CD14-positive monocyte (primary cell): ENCODE measurements around the gene C11orf98. TPM values are rescaled to one million over a fixed set of nuclear protein-coding genes. Genes with fewer than 3 reads are reported as not detected.
"Not testable (repeated sequence)": the region's sequence is repeated elsewhere in the genome, so short reads cannot be mapped to it uniquely, and the experiment has no call there.

Experiments used
- DNase-seq, 3 donors: peaks; one replicate each; pipeline ENCODE4 v3.0.0-alpha.2; 2011 to 2022
- H2AFZ ChIP-seq: 2 replicates; pipeline ENCODE4 v1.6.0; 2012; ENCODE audit warnings: mild to moderate bottlenecking, low read depth, low read length, inconsistent platforms; ENCODE audit not compliant: insufficient read depth, poor library complexity, severe bottlenecking
- H3K27ac ChIP-seq, 2 donors: 1 replicate in 1 of 2; 2 replicates in 1 of 2; pipeline ENCODE4 v1.5.1; 2012 to 2013; ENCODE audit warnings: low read length in 2 of 2, control low read depth in 1 of 2, inconsistent platforms in 1 of 2, low read depth in 1 of 2, mild to moderate bottlenecking in 1 of 2
- H3K27me3 ChIP-seq, 2 donors: one replicate each; pipeline versions ENCODE4 v1.6.0 to v1.6.1; 2011 to 2013; ENCODE audit warnings: low read length in 2 of 2; ENCODE audit not compliant: control insufficient read depth in 2 of 2, insufficient read depth in 2 of 2
- H3K36me3 ChIP-seq, 2 donors: replicated peaks in 1 of 2; 1 replicate in 1 of 2; 2 replicates in 1 of 2; pipeline versions ENCODE4 v1.5.1 to v1.6.1; 2012 to 2013; ENCODE audit warnings: low read length in 2 of 2, control low read depth in 1 of 2, inconsistent platforms in 1 of 2, mild to moderate bottlenecking in 1 of 2; ENCODE audit not compliant: insufficient read depth in 2 of 2, control insufficient read depth in 1 of 2
- H3K4me1 ChIP-seq, 2 donors: 1 replicate in 1 of 2; 2 replicates in 1 of 2; pipeline versions ENCODE4 v1.5.1 to v1.6.1; 2012 to 2013; ENCODE audit warnings: low read length in 2 of 2, control low read depth in 1 of 2, inconsistent platforms in 1 of 2, mild to moderate bottlenecking in 1 of 2, moderate library complexity in 1 of 2; ENCODE audit not compliant: insufficient read depth in 2 of 2, control insufficient read depth in 1 of 2
- H3K4me2 ChIP-seq: replicated peaks from 2 replicates; pipeline ENCODE3; 2012; ENCODE audit warnings: low read length, moderate library complexity, mild to moderate bottlenecking; ENCODE audit not compliant: poor library complexity, severe bottlenecking; ENCODE audit errors: extremely low read depth
- H3K4me3 ChIP-seq, 3 experiments: fragments of 200-600 bp in 1 of 3; sonication (generic) in 1 of 3; replicated peaks in 1 of 3; 1 replicate in 2 of 3; 2 replicates in 1 of 3; pipeline ENCODE4 v1.5.1; 2011 to 2013; ENCODE audit warnings: low read length in 3 of 3, mild to moderate bottlenecking in 3 of 3, control low read depth in 2 of 3, low read depth in 2 of 3, inconsistent platforms in 1 of 3, moderate library complexity in 1 of 3
- H3K79me2 ChIP-seq: 2 replicates; pipeline ENCODE4 v1.6.0; 2012; ENCODE audit warnings: mild to moderate bottlenecking, control low read depth, inconsistent platforms, low read length, moderate library complexity; ENCODE audit not compliant: insufficient read depth
- H3K9ac ChIP-seq: 2 replicates; pipeline ENCODE4 v1.6.0; 2017; ENCODE audit warnings: low read length, mild to moderate bottlenecking; ENCODE audit not compliant: insufficient read depth, poor library complexity, severe bottlenecking
- H3K9me3 ChIP-seq, 2 donors: replicated peaks in 1 of 2; 1 replicate in 1 of 2; 2 replicates in 1 of 2; pipeline versions ENCODE4 v1.5.1 to v1.6.1; 2012 to 2013; ENCODE audit warnings: low read length in 2 of 2, control low read depth in 1 of 2; ENCODE audit not compliant: control insufficient read depth in 1 of 2, insufficient read depth in 1 of 2
- H4K20me1 ChIP-seq: 2 replicates; pipeline ENCODE4 v1.6.0; 2012; ENCODE audit warnings: mild to moderate bottlenecking, low read length, control low read depth, moderate library complexity; ENCODE audit not compliant: insufficient read depth
- H3K27ac Mint-ChIP-seq, 7 donors: one replicate each; pipeline ENCODE4 v1.8.0; 2020; ENCODE audit warnings: mild to moderate bottlenecking in 7 of 7, mixed read lengths in 7 of 7, moderate library complexity in 6 of 7, inconsistent platforms in 2 of 7
- H3K27me3 Mint-ChIP-seq, 3 donors: one replicate each; pipeline ENCODE4 v1.8.0; 2021 to 2022; ENCODE audit warnings: low read depth in 3 of 3, mild to moderate bottlenecking in 3 of 3, mixed read lengths in 3 of 3, moderate library complexity in 3 of 3, inconsistent platforms in 1 of 3
- H3K36me3 Mint-ChIP-seq, 2 donors: one replicate each; pipeline ENCODE4 v1.8.0; 2020; ENCODE audit warnings: mixed read lengths in 2 of 2, inconsistent platforms in 1 of 2, mild to moderate bottlenecking in 1 of 2
- H3K4me1 Mint-ChIP-seq: one replicate; pipeline ENCODE4 v1.8.0; 2020; ENCODE audit warnings: mild to moderate bottlenecking, mixed read lengths
- H3K4me3 Mint-ChIP-seq, 2 donors: one replicate each; pipeline ENCODE4 v1.8.0; 2020; ENCODE audit warnings: mild to moderate bottlenecking in 2 of 2, mixed read lengths in 2 of 2, moderate library complexity in 1 of 2
- H3K9me3 Mint-ChIP-seq, 7 donors: one replicate each; pipeline ENCODE4 v1.8.0; 2020 to 2022; ENCODE audit warnings: mixed read lengths in 7 of 7, mild to moderate bottlenecking in 6 of 7, moderate library complexity in 6 of 7, inconsistent platforms in 2 of 7
- CTCF ChIP-seq: fragments of 200-600 bp; IDR thresholded peaks from one replicate; pipeline ENCODE4 v1.8.0; 2022; ENCODE audit warnings: antibody characterized with exemption, mild to moderate bottlenecking
- WGBS: methylation state at CpG from one replicate; pipeline ENCODE4 v1.1.5; 2013; ENCODE audit warnings: missing lambda C conversion rate; ENCODE audit not compliant: insufficient coverage; 5-methylcytosine and 5-hydroxymethylcytosine counted together
- intact Hi-C, 2 donors: fragments of 100-400 bp; cut with micrococcal nuclease; formaldehyde crosslinking; loops; one replicate each; pipeline versions ENCODE4 v1.15.0 to v1.15.1; 2023
- polyA plus RNA-seq, 3 donors: library from polyadenylated mRNA; depleted of rRNA in 1 of 3; unstranded in 2 of 3; stranded (reverse) in 1 of 3; fragments of 300-500 nt in 2 of 3; fragments of >200 nt in 1 of 3; fragmentation: Illumina TruSeq in 2 of 3; gene quantifications; 1 replicate in 2 of 3; 2 replicates in 1 of 3; pipeline ENCODE4 v1.2.3, GENCODE V29; 2012 to 2021

C11orf98 gene
- polyA plus RNA-seq, 3 donors: 25.9 to 78.2 (median 74.6) TPM

GRCh38 chr11:62677156-62677555, 12.1 kb upstream of the C11orf98 start:
- peak overlapping the region in 1 of 2 donors; percentile 97 for H3K27ac ChIP-seq
- H3K27ac Mint-ChIP-seq: peak overlapping the region; percentile 11 to 89 (median 50)
- no peak overlapping the region for H3K4me3 ChIP-seq
- intact Hi-C loops: no loop called here
- 100% methylated on average over 3 of the region's 6 CpGs for WGBS
- H4K20me1 ChIP-seq: peaks cover 28% of the 10 kb centered on the region
- H3K27me3 Mint-ChIP-seq: peaks cover 0 to 2% (median 1%) of the 10 kb centered on the region in 3 donors
- peaks cover 28 to 46% of the 10 kb centered on the region in 2 donors for H3K4me1 ChIP-seq
- no peaks in the 10 kb centered on the region for H3K9me3 ChIP-seq
- TF ChIP-seq CTCF: no peak
- no peak overlapping the region for H3K9ac ChIP-seq
- no peak for DNase-seq
- peak overlapping the region; percentile 92 for H3K4me2 ChIP-seq
- peaks cover 31 to 47% of the 10 kb centered on the region in 2 donors for H3K36me3 Mint-ChIP-seq
- no peaks in the 10 kb centered on the region for H3K9me3 Mint-ChIP-seq
- no peak overlapping the region for H2AFZ ChIP-seq
- no peak overlapping the region for H3K4me3 Mint-ChIP-seq
- H3K79me2 ChIP-seq: peaks cover 65% of the 10 kb centered on the region
- H3K4me1 Mint-ChIP-seq: peaks cover 50% of the 10 kb centered on the region
- H3K36me3 ChIP-seq: peaks cover 26 to 46% of the 10 kb centered on the region in 2 donors
- H3K27me3 ChIP-seq: no peaks in the 10 kb centered on the region

- Mint-ChIP-seq H3K9me3 (no peaks in the 10 kb centered on the region), H3K4me1 (peaks cover 51% of the 10 kb centered on the region), H3K4me3 (no peak overlapping the region), H3K27me3 (peaks cover 0 to 2% (median 1%) of the 10 kb centered on the region in 3 donors), H3K36me3 (peaks cover 31 to 47% of the 10 kb centered on the region in 2 donors), H3K27ac (peak overlapping the region in 6 of 7 donors; percentile 1 to 83 (median 39))
- Histone ChIP-seq H3K27me3 (no peaks in the 10 kb centered on the region), H3K9ac (no peak overlapping the region), H3K9me3 (no peaks in the 10 kb centered on the region), H2AFZ (no peak overlapping the region), H3K4me3 (no peak overlapping the region), H3K79me2 (peaks cover 65% of the 10 kb centered on the region), H4K20me1 (peaks cover 28% of the 10 kb centered on the region), H3K36me3 (peaks cover 26 to 46% of the 10 kb centered on the region in 2 donors), H3K4me2 (no peak overlapping the region), H3K27ac (peak overlapping the region in 1 of 2 donors; percentile 97), H3K4me1 (peaks cover 29 to 47% of the 10 kb centered on the region in 2 donors)
- DNase-seq: no peak
- no peak for TF ChIP-seq CTCF
- 85% methylated on average over 5 of the region's 6 CpGs for WGBS
- intact Hi-C loops: no loop called here
Observed at GRCh38 chr11:62676698-62677097, 11.7 kb upstream of the C11orf98 start.

GRCh38 chr11:62675415-62675814, 10.4 kb upstream of the C11orf98 start:
- H3K9ac ChIP-seq, H2AFZ ChIP-seq, H3K4me2 ChIP-seq, H3K27ac ChIP-seq, H3K27me3 ChIP-seq, DNase-seq, H3K27me3 Mint-ChIP-seq, H3K9me3 ChIP-seq, H3K4me3 Mint-ChIP-seq, H3K9me3 Mint-ChIP-seq, H3K4me3 ChIP-seq, intact Hi-C loops: not testable (repeated sequence)
- H3K36me3 ChIP-seq: peaks cover 26 to 46% of the 10 kb centered on the region in 2 donors
- peaks cover 31 to 47% of the 10 kb centered on the region in 2 donors for H3K36me3 Mint-ChIP-seq
- H4K20me1 ChIP-seq: peaks cover 28% of the 10 kb centered on the region
- H3K4me1 ChIP-seq: peaks cover 38 to 56% of the 10 kb centered on the region in 2 donors
- H3K27ac Mint-ChIP-seq: peak overlapping the region in 2 of 7 donors; percentile 40 to 69
- H3K4me1 Mint-ChIP-seq: peaks cover 56% of the 10 kb centered on the region
- 100% methylated on average over 5 of the region's 10 CpGs for WGBS
- H3K79me2 ChIP-seq: peaks cover 77% of the 10 kb centered on the region
